H1 (cell line): ENCODE measurements around the gene BNC1. TPM values are rescaled to one million over a fixed set of nuclear protein-coding genes. Genes with fewer than 3 reads are reported as not detected.

Experiments
- CTCF ChIA-PET: fragments of 300-600 bp; sonication (Branson Sonifier 250); formaldehyde crosslinking; loops from one replicate; lab custom pipeline; 2021; ENCODE audit not compliant: partially characterized antibody; lab: Charles Lee
- POLR2A ChIA-PET: fragments of 300-600 bp; sonication (Branson Sonifier 250); formaldehyde crosslinking; loops from one replicate; lab custom pipeline; 2021; ENCODE audit warnings: inconsistent platforms; ENCODE audit not compliant: partially characterized antibody; lab: Charles Lee
- DNase-seq, 2 experiments: peaks; one replicate each; pipeline versions ENCODE4 v3.0.0 to v3.0.0-alpha.2; 2010 to 2022; ENCODE audit warnings: low spot score in 2 of 2, low read depth in 1 of 2, mixed read lengths in 1 of 2
- FAIRE-seq: peaks from 2 replicates; lab custom pipeline; 2011; peaks lifted over from hg19 to GRCh38; lab: Jason Lieb, UNC
- H2AFZ ChIP-seq: 2 replicates; pipeline ENCODE4 v1.8.1; 2012; ENCODE audit warnings: low read length, inconsistent platforms
- H2AK5ac ChIP-seq: 2 replicates; pipeline ENCODE4 v1.6.1; 2013; ENCODE audit warnings: low read depth, low read length
- H2BK120ac ChIP-seq: replicated peaks from 2 replicates; pipeline ENCODE3; 2013; ENCODE audit warnings: low read depth, low read length, inconsistent platforms
- H2BK12ac ChIP-seq: 2 replicates; pipeline ENCODE4 v1.6.1; 2013; ENCODE audit warnings: low read depth, low read length
- H2BK15ac ChIP-seq: 2 replicates; pipeline ENCODE4 v1.6.1; 2013; ENCODE audit warnings: low read length
- H2BK20ac ChIP-seq: 2 replicates; pipeline ENCODE4 v1.6.1; 2013; ENCODE audit warnings: low read length
- H2BK5ac ChIP-seq: 2 replicates; pipeline ENCODE4 v1.6.1; 2013; ENCODE audit warnings: low read depth, low read length
- H3K14ac ChIP-seq: 2 replicates; pipeline ENCODE4 v1.6.1; 2013; ENCODE audit warnings: inconsistent platforms; ENCODE audit not compliant: insufficient read length
- H3K18ac ChIP-seq: 2 replicates; pipeline ENCODE4 v1.6.1; 2013; ENCODE audit warnings: low read length; ENCODE audit errors: extremely low read depth
- H3K23ac ChIP-seq: 2 replicates; pipeline ENCODE4 v1.6.1; 2013; ENCODE audit warnings: inconsistent platforms; ENCODE audit not compliant: insufficient read length
- H3K23me2 ChIP-seq: 2 replicates; pipeline ENCODE4 v1.6.1; 2013; ENCODE audit warnings: low read depth, low read length
- H3K27ac ChIP-seq: 2 replicates; pipeline ENCODE4 v1.6.1; 2011; ENCODE audit warnings: low read depth, low read length, inconsistent platforms
- H3K27me3 ChIP-seq, 4 experiments: replicated peaks in 1 of 4; 1 replicate in 1 of 4; 2 replicates in 3 of 4; pipeline versions ENCODE4 v1.6.1 to v1.8.1; 2011 to 2013; ENCODE audit warnings: low read length in 3 of 4, mild to moderate bottlenecking in 3 of 4, inconsistent platforms in 2 of 4, mixed read lengths in 2 of 4, moderate library complexity in 1 of 4; ENCODE audit not compliant: control insufficient read depth in 3 of 4, insufficient read depth in 3 of 4; ENCODE audit errors: extremely low read depth in 1 of 4
- H3K36me3 ChIP-seq, 4 experiments: 2 replicates each; pipeline versions ENCODE4 v1.6.1 to v1.8.1; 2011 to 2013; ENCODE audit warnings: mild to moderate bottlenecking in 4 of 4, low read length in 3 of 4, moderate library complexity in 2 of 4, control low read depth in 1 of 4, inconsistent platforms in 1 of 4; ENCODE audit not compliant: insufficient read depth in 4 of 4, control insufficient read depth in 2 of 4
- H3K4ac ChIP-seq: replicated peaks from 2 replicates; pipeline ENCODE3; 2013; ENCODE audit warnings: low read length, low read depth, mixed read lengths, inconsistent platforms; ENCODE audit not compliant: insufficient read length
- H3K4me1 ChIP-seq, 4 experiments: replicated peaks in 1 of 4; 1 replicate in 1 of 4; 2 replicates in 3 of 4; pipeline versions ENCODE4 v1.6.1 to v1.8.1; 2011 to 2013; ENCODE audit warnings: low read length in 3 of 4, inconsistent platforms in 2 of 4, mixed read lengths in 1 of 4; ENCODE audit not compliant: insufficient read depth in 4 of 4, control insufficient read depth in 3 of 4
- H3K4me2 ChIP-seq, 2 experiments: 2 replicates each; pipeline versions ENCODE4 v1.6.1 to v1.8.1; 2011 to 2013; ENCODE audit warnings: low read depth in 2 of 2, low read length in 2 of 2, control low read depth in 1 of 2, inconsistent platforms in 1 of 2, mild to moderate bottlenecking in 1 of 2; ENCODE audit not compliant: insufficient read depth in 1 of 2
- H3K4me3 ChIP-seq, 4 experiments: fragments of 200-600, 300-600 bp in 1 of 4; sonication (generic), shearing (Covaris generic), sonication (Bioruptor Twin) in 1 of 4; 2 replicates each; pipeline versions ENCODE4 v1.5.1 to v1.8.1; 2011 to 2016; ENCODE audit warnings: low read length in 4 of 4, low read depth in 3 of 4, control low read depth in 2 of 4, inconsistent platforms in 2 of 4, mild to moderate bottlenecking in 2 of 4, mixed read lengths in 1 of 4, moderate library complexity in 1 of 4; ENCODE audit not compliant: insufficient read depth in 2 of 4; ENCODE audit errors: extremely low read depth in 1 of 4
- H3K56ac ChIP-seq: replicated peaks from 2 replicates; pipeline ENCODE3; 2013; ENCODE audit warnings: low read depth, mild to moderate bottlenecking, mixed read lengths, low read length, inconsistent platforms; ENCODE audit not compliant: insufficient read length
- H3K79me1 ChIP-seq: 2 replicates; pipeline ENCODE4 v1.6.1; 2013; ENCODE audit warnings: low read depth, low read length, control low read depth
- H3K79me2 ChIP-seq, 2 experiments: 2 replicates each; pipeline versions ENCODE4 v1.6.1 to v1.8.1; 2012 to 2013; ENCODE audit warnings: low read length in 2 of 2, mild to moderate bottlenecking in 2 of 2, inconsistent platforms in 1 of 2; ENCODE audit not compliant: insufficient read depth in 2 of 2, control insufficient read depth in 1 of 2
- H3K9ac ChIP-seq, 4 experiments: replicated peaks in 1 of 4; 1 replicate in 1 of 4; 2 replicates in 3 of 4; pipeline versions ENCODE4 v1.6.1 to v1.8.1; 2011 to 2013; ENCODE audit warnings: low read depth in 3 of 4, low read length in 3 of 4, control low read depth in 2 of 4, mild to moderate bottlenecking in 2 of 4, moderate library complexity in 2 of 4, inconsistent platforms in 1 of 4; ENCODE audit errors: extremely low read depth in 1 of 4
- H3K9me3 ChIP-seq, 2 experiments: 2 replicates each; pipeline versions ENCODE4 v1.6.1 to v1.8.1; 2012 to 2013; ENCODE audit warnings: mild to moderate bottlenecking in 2 of 2, moderate library complexity in 2 of 2, control low read depth in 1 of 2, inconsistent platforms in 1 of 2, low read depth in 1 of 2, low read length in 1 of 2, mixed read lengths in 1 of 2; ENCODE audit not compliant: insufficient read depth in 2 of 2
- H4K20me1 ChIP-seq, 2 experiments: replicated peaks in 1 of 2; 2 replicates each; pipeline versions ENCODE3 to v1.8.1; 2011 to 2013; ENCODE audit warnings: inconsistent platforms in 2 of 2, low read length in 2 of 2, mild to moderate bottlenecking in 1 of 2; ENCODE audit not compliant: insufficient read depth in 2 of 2, control insufficient read depth in 1 of 2
- H4K5ac ChIP-seq: 2 replicates; pipeline ENCODE4 v1.6.1; 2013; ENCODE audit warnings: low read length, low read depth, mixed read lengths, inconsistent platforms; ENCODE audit not compliant: insufficient read length
- H4K8ac ChIP-seq: 2 replicates; pipeline ENCODE4 v1.8.0; 2013; ENCODE audit warnings: mild to moderate bottlenecking, moderate library complexity, low read length, inconsistent platforms; ENCODE audit not compliant: insufficient read depth; ENCODE audit errors: extremely low read depth
- H4K91ac ChIP-seq: replicated peaks from 2 replicates; pipeline ENCODE3; 2013; ENCODE audit warnings: low read length, mixed read lengths, inconsistent platforms; ENCODE audit not compliant: insufficient read length
- CEBPB ChIP-seq: IDR thresholded peaks from 2 replicates; pipeline ENCODE4 v1.6.1; 2012; ENCODE audit warnings: low read depth, low read length
- CHD1 ChIP-seq: IDR thresholded peaks from 2 replicates; pipeline ENCODE4 v1.6.1; 2012; ENCODE audit warnings: low read depth, low read length, improper control_type of control experiment
- RFX5 ChIP-seq: IDR thresholded peaks from 2 replicates; pipeline ENCODE4 v1.6.1; 2011; ENCODE audit warnings: low read depth, low read length, improper control_type of control experiment, borderline replicate concordance
- WGBS, 2 experiments: shearing (Covaris generic) in 1 of 2; methylation state at CpG; one replicate each; pipeline versions ENCODE4 v1.1.6 to v1.1.7; 2013 to 2015; ENCODE audit warnings: low lambda C conversion rate in 2 of 2, mixed read lengths in 2 of 2, inconsistent platforms in 1 of 2, low coverage in 1 of 2, missing lambda C conversion rate in 1 of 2; ENCODE audit not compliant: insufficient replicate concordance in 2 of 2, insufficient coverage in 1 of 2, insufficient read length in 1 of 2; ENCODE audit errors: extremely low coverage in 1 of 2, missing lambda C conversion rate in 1 of 2; 5-methylcytosine and 5-hydroxymethylcytosine counted together
- polyA plus RNA-seq, 7 experiments: library from polyadenylated mRNA; depleted of rRNA in 3 of 7; stranded (reverse) in 5 of 7; unstranded in 2 of 7; fragments of >200 nt in 5 of 7; fragments of 200-250 nt in 2 of 7; gene quantifications; 1 replicate in 5 of 7; 2 replicates in 1 of 7; 4 replicates in 1 of 7; pipeline versions ENCODE4 v1.2.1 to v1.2.3, GENCODE V29; 2011 to 2013; ENCODE audit warnings: missing spikeins in 2 of 7, mixed read lengths in 2 of 7
- total RNA-seq: library from RNA; stranded (reverse); fragmentation: NEBNext Ultra II Directional; extraction: Animal tissue kit (Norgen Biotek cat#: 25700); gene quantifications from 2 replicates; pipeline ENCODE4 v1.2.1, GENCODE V29; 2021

BNC1 gene
- total and polyA plus RNA-seq, 2 of the 8 experiments (the other 6 are each of a cell fraction or from before 2014, with no cell fraction given): 0.99 to 2.1 TPM

- no peak overlapping the region for H3K4ac ChIP-seq
- H2AK5ac ChIP-seq: no peak overlapping the region
- H2AFZ ChIP-seq: no peak overlapping the region
- H2BK5ac ChIP-seq: no peak overlapping the region
- no peak overlapping the region for H2BK120ac ChIP-seq
- no peak overlapping the region for H3K14ac ChIP-seq
- no peak overlapping the region for H4K91ac ChIP-seq
- no peak overlapping the region for H2BK20ac ChIP-seq
- H3K9me3 ChIP-seq: peaks cover 8 to 13% of the 10 kb centered on the region in 2 experiments; a peak in 3 of 4 replicates
- FAIRE-seq: no peak
- H3K56ac ChIP-seq: no peak overlapping the region
- H4K5ac ChIP-seq: no peak overlapping the region
- no peaks in the 10 kb centered on the region for H3K79me1 ChIP-seq
- TF ChIP-seq RFX5 (no peak), CEBPB (no peak), CHD1 (no peak)
- TF ChIP-seq, all 59 proteins: peak for 0
- Histone ChIP-seq H3K4me3 (no peak overlapping the region), H3K27ac (no peak overlapping the region), H3K4me2 (no peak overlapping the region), H4K20me1 (no peaks in the 10 kb centered on the region), H3K18ac (no peak overlapping the region), H4K8ac (no peak overlapping the region), H3K9ac (no peak overlapping the region), H3K36me3 (no peaks in the 10 kb centered on the region), H2BK15ac (no peak overlapping the region), H2BK12ac (no peak overlapping the region), H3K79me2 (no peaks in the 10 kb centered on the region), H3K27me3 (no peaks in the 10 kb centered on the region), H3K23ac (no peak overlapping the region), H3K23me2 (no peaks in the 10 kb centered on the region), H3K4me1 (no peaks in the 10 kb centered on the region)
- CTCF ChIA-PET: no interaction called here
- DNase-seq: no peak
- 95% methylated on average over 1 of the region's 1 CpG; no CpG with 5 or more reads in 1 of the 2 experiments for WGBS, 2 experiments
- POLR2A ChIA-PET: no interaction called here
Measured at GRCh38 chr15:83219026-83219425, 65.4 kb downstream of the BNC1 start.
